ENCODE results near the gene SFT2D3. TPM values are rescaled to one million over a fixed set of nuclear protein-coding genes. Genes with fewer than 3 reads are reported as not detected.

Gene SFT2D3
- total RNA-seq, 1 experiment from 2014 or later, result 4.7 TPM

DNA sequence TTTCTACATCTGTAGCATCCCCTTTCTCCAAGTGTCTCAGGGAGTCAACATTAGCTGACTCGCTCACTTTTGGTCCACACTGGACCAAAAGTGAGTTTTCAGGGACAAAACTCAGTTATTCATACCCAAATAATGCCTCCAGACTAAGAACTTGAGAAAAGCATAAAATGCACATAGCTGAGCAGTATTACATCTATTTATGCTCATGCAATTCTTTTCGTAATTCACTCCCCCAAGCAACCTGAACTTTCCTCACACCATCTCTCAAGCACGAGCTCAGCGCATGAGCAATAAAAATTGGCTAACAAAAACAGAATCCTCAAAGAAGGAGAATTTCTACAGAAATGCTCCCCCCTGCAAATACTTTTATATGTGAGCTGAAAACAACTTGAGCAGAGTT lies 17.0 kb downstream of the SFT2D3 start:
- WGBS (ENCODE audit: extremely low coverage, insufficient read length, low lambda C conversion rate), result no CpG with 5 or more reads among the region's 4 CpGs

More for the DNA sequence above, 17.0 kb downstream of the SFT2D3 start:
- Histone ChIP-seq H3T11ph (ENCODE audit: low read length) (no peak overlapping the region), H2BK120ac (ENCODE audit: low read depth, low read length, poor library complexity, severe bottlenecking) (no peak overlapping the region), H3K9me3 (ENCODE audit: control insufficient read depth, low read depth, low read length) (no peaks in the 10 kb centered on the region), H3K4me1 (ENCODE audit: insufficient read depth, low read length) (no peaks in the 10 kb centered on the region), H3K23me2 (ENCODE audit: insufficient read length, low read depth, low read length, poor library complexity, severe bottlenecking) (no peaks in the 10 kb centered on the region), H3K27ac (ENCODE audit: insufficient read length, low read depth, low read length) (no peak overlapping the region), H4K20me1 (ENCODE audit: control insufficient read depth, insufficient read depth, insufficient read length) (no peaks in the 10 kb centered on the region), H3K27me3 (ENCODE audit: insufficient read depth, low read length) (no peaks in the 10 kb centered on the region), H2AFZ (ENCODE audit: low read length) (no peak overlapping the region), H3K79me1 (ENCODE audit: insufficient read depth, low read depth, low read length, poor library complexity, severe bottlenecking) (no peaks in the 10 kb centered on the region), H4K5ac (ENCODE audit: insufficient read length, low read depth, low read length) (no peak overlapping the region), H2BK15ac (ENCODE audit: low read depth, low read length) (no peak overlapping the region), H3K18ac (ENCODE audit: insufficient read length, low read depth, low read length) (no peak overlapping the region), H3K56ac (ENCODE audit: insufficient read length, low read depth, low read length) (no peak overlapping the region), H3K23ac (ENCODE audit: insufficient read length, low read depth, low read length) (no peak overlapping the region), H3K9ac (ENCODE audit: extremely low read depth, insufficient read length, low read length) (no peak overlapping the region), H2BK12ac (ENCODE audit: insufficient read length, low read depth, low read length) (no peak overlapping the region), H2BK20ac (ENCODE audit: low read depth, low read length, poor library complexity, severe bottlenecking) (no peak overlapping the region), H3K79me2 (ENCODE audit: insufficient read depth, low read length) (0 out of 2 replicates have a peak, but pooled peaks cover 2% of the 10 kb centered on the region), H3K4ac (ENCODE audit: low read depth, low read length) (no peak overlapping the region), H4K91ac (ENCODE audit: insufficient read length, low read depth, low read length) (no peak overlapping the region), H3K14ac (ENCODE audit: insufficient read depth, low read length) (no peak overlapping the region), H3K4me2 (ENCODE audit: insufficient read depth, insufficient read length, low read length) (no peak overlapping the region), H2BK5ac (ENCODE audit: insufficient read length, low read length) (no peak overlapping the region), H4K8ac (replicated peaks; ENCODE audit: insufficient read length, low read depth, low read length) (no peak overlapping the region), H2AK5ac (ENCODE audit: insufficient read length, low read length) (no peak overlapping the region)
- Mint-ChIP-seq H3K9me3 (no peaks in the 10 kb centered on the region), H3K27ac (no peak overlapping the region), H3K36me3 (ENCODE audit: insufficient read depth in 1 of 3, low read depth in 3 of 3) (peaks cover 36 to 79% (median 54%) of the 10 kb centered on the region in 3 experiments), H3K4me3 (no peak overlapping the region), H3K4me1 (peaks cover 5 to 14% of the 10 kb centered on the region in 2 experiments; a peak in 3 of 4 replicates), H3K27me3 (ENCODE audit: low read depth) (no peaks in the 10 kb centered on the region)
- DNase-seq, result no peak
- TF ChIP-seq, protein P1, sequence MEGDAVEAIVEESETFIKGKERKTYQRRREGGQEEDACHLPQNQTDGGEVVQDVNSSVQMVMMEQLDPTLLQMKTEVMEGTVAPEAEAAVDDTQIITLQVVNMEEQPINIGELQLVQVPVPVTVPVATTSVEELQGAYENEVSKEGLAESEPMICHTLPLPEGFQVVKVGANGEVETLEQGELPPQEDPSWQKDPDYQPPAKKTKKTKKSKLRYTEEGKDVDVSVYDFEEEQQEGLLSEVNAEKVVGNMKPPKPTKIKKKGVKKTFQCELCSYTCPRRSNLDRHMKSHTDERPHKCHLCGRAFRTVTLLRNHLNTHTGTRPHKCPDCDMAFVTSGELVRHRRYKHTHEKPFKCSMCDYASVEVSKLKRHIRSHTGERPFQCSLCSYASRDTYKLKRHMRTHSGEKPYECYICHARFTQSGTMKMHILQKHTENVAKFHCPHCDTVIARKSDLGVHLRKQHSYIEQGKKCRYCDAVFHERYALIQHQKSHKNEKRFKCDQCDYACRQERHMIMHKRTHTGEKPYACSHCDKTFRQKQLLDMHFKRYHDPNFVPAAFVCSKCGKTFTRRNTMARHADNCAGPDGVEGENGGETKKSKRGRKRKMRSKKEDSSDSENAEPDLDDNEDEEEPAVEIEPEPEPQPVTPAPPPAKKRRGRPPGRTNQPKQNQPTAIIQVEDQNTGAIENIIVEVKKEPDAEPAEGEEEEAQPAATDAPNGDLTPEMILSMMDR (conservative IDR thresholded peaks at IDR 0.05), result no peak

Measured in H9 (cell line).